B cell (primary cell): ENCODE results near the gene KNOP1. TPM values are rescaled to one million over a fixed set of nuclear protein-coding genes. Genes with fewer than 3 reads are reported as not detected.

Experiments used
- ATAC-seq: fragments of 200-7000 bp; cut with Tn5 transposase; one replicate; pipeline ENCODE4 v1.10.0; 2021; ENCODE audit warnings: low read depth, mild to moderate bottlenecking, moderate number of reproducible peaks, moderate library complexity
- CTCF ChIA-PET: fragments of 350-600 bp; sonication (Branson Sonifier 250); formaldehyde crosslinking; loops from one replicate; lab custom pipeline; 2021; ENCODE audit warnings: antibody characterized with exemption, inconsistent platforms; lab: Charles Lee
- POLR2A ChIA-PET: fragments of 350-600 bp; sonication (Branson Sonifier 250); formaldehyde crosslinking; loops from one replicate; lab custom pipeline; 2021; ENCODE audit warnings: antibody characterized with exemption; lab: Charles Lee
- DNase-seq: peaks from one replicate; pipeline ENCODE4 v3.0.0; 2013
- H2AFZ ChIP-seq: 2 replicates; pipeline ENCODE4 v1.6.1; 2012; ENCODE audit warnings: mild to moderate bottlenecking, low read depth, low read length; ENCODE audit not compliant: insufficient read depth, poor library complexity, severe bottlenecking
- H3K27ac ChIP-seq, 2 donors: 1 replicate in 1 of 2; 2 replicates in 1 of 2; pipeline ENCODE4 v1.5.1; 2012 to 2013; ENCODE audit warnings: low read length in 2 of 2, mild to moderate bottlenecking in 2 of 2, moderate library complexity in 1 of 2
- H3K27me3 ChIP-seq, 4 experiments: fragments of 200-600 bp in 1 of 4; sonication (generic) in 1 of 4; replicated peaks in 1 of 4; 1 replicate in 2 of 4; 2 replicates in 2 of 4; pipeline versions ENCODE4 v1.6.1 to v1.7.0; 2013 to 2016; ENCODE audit warnings: low read length in 3 of 4, mild to moderate bottlenecking in 2 of 4, mixed read lengths in 1 of 4, moderate library complexity in 1 of 4; ENCODE audit not compliant: insufficient read depth in 4 of 4, control insufficient read depth in 3 of 4; ENCODE audit errors: control extremely low read depth in 1 of 4
- H3K36me3 ChIP-seq, 2 experiments: replicated peaks in 1 of 2; 1 replicate in 1 of 2; 2 replicates in 1 of 2; pipeline versions ENCODE4 v1.6.1 to v1.7.1; 2013; ENCODE audit warnings: low read length in 1 of 2; ENCODE audit not compliant: insufficient read depth in 2 of 2, control insufficient read depth in 1 of 2; ENCODE audit errors: control extremely low read depth in 1 of 2, extremely low read depth in 1 of 2
- H3K4me1 ChIP-seq, 2 donors: fragments of 200-600 bp in 1 of 2; sonication (generic) in 1 of 2; 1 replicate in 1 of 2; 2 replicates in 1 of 2; pipeline versions ENCODE4 v1.5.1 to v1.6.1; 2013 to 2017; ENCODE audit warnings: low read length in 2 of 2; ENCODE audit not compliant: control insufficient read depth in 2 of 2, insufficient read depth in 2 of 2
- H3K4me2 ChIP-seq: replicated peaks from 2 replicates; pipeline ENCODE3; 2012; ENCODE audit warnings: mild to moderate bottlenecking, low read depth, low read length; ENCODE audit not compliant: poor library complexity, severe bottlenecking
- H3K4me3 ChIP-seq, 5 experiments: fragments of 200-600 bp in 1 of 5; sonication (generic) in 1 of 5; 1 replicate in 3 of 5; 2 replicates in 2 of 5; pipeline versions ENCODE4 v1.5.1 to v1.7.0; 2011 to 2016; ENCODE audit warnings: low read length in 4 of 5, mild to moderate bottlenecking in 4 of 5, low read depth in 2 of 5, control low read depth in 1 of 5, moderate library complexity in 1 of 5; ENCODE audit not compliant: insufficient read depth in 1 of 5; ENCODE audit errors: control extremely low read depth in 1 of 5, extremely low read depth in 1 of 5
- H3K79me2 ChIP-seq: fragments of 200-600 bp; sonication (generic); one replicate; pipeline ENCODE4 v1.6.0; 2016; ENCODE audit warnings: low read length; ENCODE audit not compliant: control insufficient read depth, insufficient read depth
- H3K9ac ChIP-seq: fragments of 200-600 bp; sonication (generic); 2 replicates; pipeline ENCODE4 v1.6.1; 2017; ENCODE audit warnings: mild to moderate bottlenecking, low read length, moderate library complexity
- H3K9me3 ChIP-seq, 3 donors: one replicate each; pipeline versions ENCODE4 v1.6.1 to v1.7.1; 2013; ENCODE audit warnings: low read length in 2 of 3; ENCODE audit not compliant: control insufficient read depth in 2 of 3, insufficient read depth in 1 of 3; ENCODE audit errors: control extremely low read depth in 1 of 3
- H4K20me1 ChIP-seq: 2 replicates; pipeline ENCODE4 v1.6.0; 2012; ENCODE audit warnings: mild to moderate bottlenecking, low read length; ENCODE audit not compliant: insufficient read depth, control insufficient read depth, poor library complexity, severe bottlenecking
- H3K27ac Mint-ChIP-seq: one replicate; pipeline ENCODE4 v1.8.0; 2021; ENCODE audit warnings: mixed read lengths
- H3K27me3 Mint-ChIP-seq: one replicate; pipeline ENCODE4 v1.8.0; 2021; ENCODE audit warnings: mixed read lengths
- H3K4me1 Mint-ChIP-seq: one replicate; pipeline ENCODE4 v1.8.0; 2021; ENCODE audit warnings: mixed read lengths
- H3K4me3 Mint-ChIP-seq: one replicate; pipeline ENCODE4 v1.8.0; 2021; ENCODE audit warnings: mixed read lengths
- H3K9me3 Mint-ChIP-seq: one replicate; pipeline ENCODE4 v1.8.0; 2022; ENCODE audit warnings: mixed read lengths; ENCODE audit not compliant: insufficient read depth
- EZH2 ChIP-seq: IDR thresholded peaks from 2 replicates; pipeline ENCODE4 v1.6.1; 2012; ENCODE audit warnings: borderline replicate concordance, low read depth, mild to moderate bottlenecking, moderate library complexity, low read length; ENCODE audit not compliant: insufficient read depth, poor library complexity, severe bottlenecking
- WGBS: methylation state at CpG from one replicate; pipeline ENCODE4 v1.1.5; 2013; ENCODE audit warnings: missing lambda C conversion rate; ENCODE audit not compliant: insufficient coverage; 5-methylcytosine and 5-hydroxymethylcytosine counted together
- intact Hi-C: fragments of 100-400 bp; cut with micrococcal nuclease; formaldehyde crosslinking; loops from one replicate; pipeline ENCODE4 v1.10.0; 2022
- polyA plus RNA-seq: library from polyadenylated mRNA; depleted of rRNA; stranded (reverse); fragments of >200 nt; gene quantifications from 2 replicates; pipeline ENCODE4 v1.2.3, GENCODE V29; 2012
- total RNA-seq, 2 donors: library from RNA; stranded (reverse); fragments of 120-200 nt in 1 of 2; gene quantifications; 1 replicate in 1 of 2; 2 replicates in 1 of 2; pipeline versions ENCODE4 v1.2.3 to v1.2.4, GENCODE V29; 2013 to 2022
- TF ChIP-seq, protein P1 (sequence below): fragments of 200-600 bp; IDR thresholded peaks from one replicate; pipeline ENCODE4 v1.8.0; 2022; ENCODE audit warnings: antibody characterized with exemption, mild to moderate bottlenecking

KNOP1 gene
- total and polyA plus RNA-seq, 2 donors (not counting 1 experiment from before 2014, with no cell fraction given) = 1.6 to 16.9 TPM

DNA sequence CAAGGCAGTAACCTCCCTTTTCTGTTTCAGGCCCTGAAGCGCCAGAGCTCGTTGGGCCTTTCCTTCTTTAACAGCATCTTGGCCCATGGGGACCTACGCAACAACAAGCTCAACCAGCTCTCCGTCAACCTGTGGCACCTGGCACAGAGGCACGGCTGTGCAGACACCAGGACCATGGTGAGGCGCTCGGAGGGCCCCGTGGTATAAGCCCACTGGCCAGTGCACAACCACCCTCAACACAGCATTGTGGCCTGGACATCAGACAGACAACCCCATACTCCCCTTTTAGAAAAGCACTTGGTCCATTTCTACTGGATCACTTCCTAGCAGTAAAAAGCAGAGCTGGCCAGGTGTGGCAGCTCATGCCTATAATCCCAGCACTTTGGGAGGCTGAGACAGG is 18.6 kb downstream of the KNOP1 start:
- H3K27me3 Mint-ChIP-seq = no peaks in the 10 kb centered on the region
- no peak overlapping the region for H3K4me2 ChIP-seq
- CTCF ChIA-PET = no interaction called here
- H3K4me1 ChIP-seq = no peaks in the 10 kb centered on the region
- no peaks in the 10 kb centered on the region for H3K79me2 ChIP-seq
- TF ChIP-seq, protein P1, sequence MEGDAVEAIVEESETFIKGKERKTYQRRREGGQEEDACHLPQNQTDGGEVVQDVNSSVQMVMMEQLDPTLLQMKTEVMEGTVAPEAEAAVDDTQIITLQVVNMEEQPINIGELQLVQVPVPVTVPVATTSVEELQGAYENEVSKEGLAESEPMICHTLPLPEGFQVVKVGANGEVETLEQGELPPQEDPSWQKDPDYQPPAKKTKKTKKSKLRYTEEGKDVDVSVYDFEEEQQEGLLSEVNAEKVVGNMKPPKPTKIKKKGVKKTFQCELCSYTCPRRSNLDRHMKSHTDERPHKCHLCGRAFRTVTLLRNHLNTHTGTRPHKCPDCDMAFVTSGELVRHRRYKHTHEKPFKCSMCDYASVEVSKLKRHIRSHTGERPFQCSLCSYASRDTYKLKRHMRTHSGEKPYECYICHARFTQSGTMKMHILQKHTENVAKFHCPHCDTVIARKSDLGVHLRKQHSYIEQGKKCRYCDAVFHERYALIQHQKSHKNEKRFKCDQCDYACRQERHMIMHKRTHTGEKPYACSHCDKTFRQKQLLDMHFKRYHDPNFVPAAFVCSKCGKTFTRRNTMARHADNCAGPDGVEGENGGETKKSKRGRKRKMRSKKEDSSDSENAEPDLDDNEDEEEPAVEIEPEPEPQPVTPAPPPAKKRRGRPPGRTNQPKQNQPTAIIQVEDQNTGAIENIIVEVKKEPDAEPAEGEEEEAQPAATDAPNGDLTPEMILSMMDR = no peak
- no peak for TF ChIP-seq EZH2
- H3K9ac ChIP-seq = no peak overlapping the region
- H3K27ac Mint-ChIP-seq = no peak overlapping the region
- intact Hi-C loops = no loop called here
- H3K4me3 ChIP-seq = no peak overlapping the region
- no peaks in the 10 kb centered on the region for H3K9me3 ChIP-seq
- POLR2A ChIA-PET = no interaction called here
- no peak overlapping the region for H3K27ac ChIP-seq
- no peak overlapping the region for H3K4me3 Mint-ChIP-seq
- DNase-seq (no peak), ATAC-seq (no peak)
- no peak overlapping the region for H2AFZ ChIP-seq
- WGBS = 96% methylated on average over 8 of the region's 8 CpGs
- no peaks in the 10 kb centered on the region for H3K4me1 Mint-ChIP-seq
- no peaks in the 10 kb centered on the region for H3K27me3 ChIP-seq
- no peaks in the 10 kb centered on the region for H4K20me1 ChIP-seq
- no peaks in the 10 kb centered on the region for H3K9me3 Mint-ChIP-seq
- H3K36me3 ChIP-seq = peaks cover 0 to 53% of the 10 kb centered on the region in 2 experiments

- intact Hi-C loops = no loop called here
- Histone ChIP-seq H2AFZ (no peak overlapping the region), H4K20me1 (no peaks in the 10 kb centered on the region), H3K36me3 (peaks cover 0 to 48% of the 10 kb centered on the region in 2 experiments), H3K9ac (no peak overlapping the region), H3K4me1 (no peaks in the 10 kb centered on the region), H3K4me2 (no peak overlapping the region), H3K27ac (no peak overlapping the region), H3K27me3 (no peaks in the 10 kb centered on the region), H3K79me2 (no peaks in the 10 kb centered on the region), H3K4me3 (no peak overlapping the region), H3K9me3 (no peaks in the 10 kb centered on the region)
- ATAC-seq (no peak), DNase-seq (no peak)
- no peak for TF ChIP-seq EZH2
- TF ChIP-seq, protein P1 = no peak
- H3K4me3 Mint-ChIP-seq = no peak overlapping the region
- no peaks in the 10 kb centered on the region for H3K9me3 Mint-ChIP-seq
- ChIA-PET POLR2A (no interaction called here), CTCF (interaction anchor here (0.9 kb wide), 1 partner anchor 10 kb away, joined by 3 read pairs; no protein-coding TSS in a partner anchor)
- no peaks in the 10 kb centered on the region for H3K4me1 Mint-ChIP-seq
- WGBS = 83% methylated on average over 17 of the region's 19 CpGs
- no peaks in the 10 kb centered on the region for H3K27me3 Mint-ChIP-seq
- no peak overlapping the region for H3K27ac Mint-ChIP-seq
Observed at GRCh38 chr16:19698480-19699465, 19.3 kb downstream of the KNOP1 start.
